ENCODE data around the gene DPP6. TPM values are rescaled to one million over a fixed set of nuclear protein-coding genes. Genes with fewer than 3 reads are reported as not detected.

The DPP6 gene
- total RNA-seq, 3 donors from 2014 or later (not counting 1 experiment from before 2014, with no cell fraction given): not detected

DNA sequence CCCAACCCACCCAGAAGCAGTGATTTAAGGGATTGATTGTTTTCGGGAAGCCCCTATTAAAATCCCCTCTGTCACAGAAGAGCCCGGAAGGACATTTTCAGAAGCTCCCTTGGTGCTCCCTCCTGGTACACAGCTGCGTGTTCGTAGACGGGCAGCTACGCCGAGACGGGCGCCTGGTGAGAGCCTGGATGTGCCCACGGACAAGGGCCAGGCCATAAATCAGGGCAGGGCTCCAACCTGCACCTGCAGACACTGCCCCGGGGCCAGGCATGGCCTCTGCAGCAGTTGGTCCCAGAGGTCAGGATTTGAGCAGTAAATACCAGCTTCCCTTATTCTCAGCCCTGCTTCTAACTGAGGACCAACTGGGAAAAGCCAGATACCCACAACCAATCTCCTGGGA, 843.9 kb downstream of the DPP6 start:
- H3K27me3 ChIP-seq (ENCODE audit: control insufficient read depth, insufficient read depth, low read length): no peaks in the 10 kb centered on the region
- Mint-ChIP-seq H3K27me3 (ENCODE audit: low read depth in 2 of 2) (peaks cover 0 to 2% of the 10 kb centered on the region in 2 donors), H3K27ac (no peak overlapping the region), H3K36me3 (no peaks in the 10 kb centered on the region), H3K9me3 (no peaks in the 10 kb centered on the region), H3K4me1 (no peaks in the 10 kb centered on the region), H3K4me3 (no peak overlapping the region)
- H3K27ac ChIP-seq (ENCODE audit: low read length): no peak overlapping the region
- DNase-seq: no peak
- H3K4me1 ChIP-seq (ENCODE audit: control insufficient read depth, insufficient read depth, low read length): no peaks in the 10 kb centered on the region
- no peak for ATAC-seq
- H3K4me3 ChIP-seq (ENCODE audit: low read length): no peak overlapping the region
- TF ChIP-seq, protein P1, sequence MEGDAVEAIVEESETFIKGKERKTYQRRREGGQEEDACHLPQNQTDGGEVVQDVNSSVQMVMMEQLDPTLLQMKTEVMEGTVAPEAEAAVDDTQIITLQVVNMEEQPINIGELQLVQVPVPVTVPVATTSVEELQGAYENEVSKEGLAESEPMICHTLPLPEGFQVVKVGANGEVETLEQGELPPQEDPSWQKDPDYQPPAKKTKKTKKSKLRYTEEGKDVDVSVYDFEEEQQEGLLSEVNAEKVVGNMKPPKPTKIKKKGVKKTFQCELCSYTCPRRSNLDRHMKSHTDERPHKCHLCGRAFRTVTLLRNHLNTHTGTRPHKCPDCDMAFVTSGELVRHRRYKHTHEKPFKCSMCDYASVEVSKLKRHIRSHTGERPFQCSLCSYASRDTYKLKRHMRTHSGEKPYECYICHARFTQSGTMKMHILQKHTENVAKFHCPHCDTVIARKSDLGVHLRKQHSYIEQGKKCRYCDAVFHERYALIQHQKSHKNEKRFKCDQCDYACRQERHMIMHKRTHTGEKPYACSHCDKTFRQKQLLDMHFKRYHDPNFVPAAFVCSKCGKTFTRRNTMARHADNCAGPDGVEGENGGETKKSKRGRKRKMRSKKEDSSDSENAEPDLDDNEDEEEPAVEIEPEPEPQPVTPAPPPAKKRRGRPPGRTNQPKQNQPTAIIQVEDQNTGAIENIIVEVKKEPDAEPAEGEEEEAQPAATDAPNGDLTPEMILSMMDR (IDR thresholded peaks at IDR 0.05): no peak
- no peaks in the 10 kb centered on the region for H3K9me3 ChIP-seq (ENCODE audit: control insufficient read depth, insufficient read depth, low read length)
- H3K36me3 ChIP-seq (ENCODE audit: control insufficient read depth, insufficient read depth, low read length): no peaks in the 10 kb centered on the region
- intact Hi-C loops (cut with micrococcal nuclease): no loop called here
- WGBS (ENCODE audit: insufficient coverage): 92% methylated on average over 11 of the region's 11 CpGs

DNA sequence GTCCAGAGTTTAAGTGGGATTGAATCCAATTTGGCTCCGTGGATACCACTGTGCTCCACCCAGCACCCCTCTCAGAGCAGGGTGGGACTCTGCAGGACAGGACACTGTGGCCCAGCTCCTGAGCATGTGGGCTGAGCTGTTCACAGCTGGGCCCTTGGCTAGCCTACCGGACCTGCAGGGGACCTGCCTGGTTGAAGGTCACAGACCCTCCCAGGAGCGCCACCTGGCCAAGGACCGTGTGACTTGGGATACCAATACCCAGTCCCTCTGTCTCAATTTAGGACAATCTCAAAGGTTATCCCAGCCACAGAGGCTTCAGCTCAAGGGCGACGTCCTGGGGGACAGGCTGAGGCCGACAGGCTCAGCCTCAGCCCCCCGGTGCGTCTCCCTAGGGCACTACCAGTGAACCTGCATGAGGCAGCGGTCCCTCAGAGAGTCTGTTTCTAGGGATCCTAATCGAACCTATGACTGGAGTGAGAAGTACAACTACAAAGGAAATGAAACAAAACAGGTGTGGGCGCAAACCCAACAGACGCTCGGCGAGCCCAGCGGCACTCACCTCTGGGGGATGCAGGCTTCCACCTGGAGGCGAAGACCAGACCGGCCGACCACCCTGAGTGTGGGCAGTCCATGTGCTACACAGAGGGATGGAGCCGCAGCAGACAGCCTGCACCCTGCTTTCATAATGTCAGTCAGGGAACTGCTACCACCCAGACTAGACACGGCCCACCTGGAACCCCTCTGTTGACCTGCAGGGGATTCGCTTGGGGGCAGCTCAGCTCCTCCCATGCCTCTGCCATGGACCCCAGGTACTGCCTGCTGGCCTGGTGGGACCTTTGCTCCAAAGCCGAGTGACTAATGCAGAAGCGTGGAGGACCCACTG, 847.0 kb downstream of the DPP6 start:
- 88% methylated on average over 24 of the region's 24 CpGs for WGBS (ENCODE audit: insufficient coverage)
- no peak overlapping the region for H3K27ac ChIP-seq (ENCODE audit: low read length)
- Mint-ChIP-seq H3K36me3 (no peaks in the 10 kb centered on the region), H3K4me3 (no peak overlapping the region), H3K9me3 (no peaks in the 10 kb centered on the region), H3K27ac (no peak overlapping the region), H3K4me1 (no peaks in the 10 kb centered on the region), H3K27me3 (ENCODE audit: low read depth in 2 of 2) (no peaks in the 10 kb centered on the region)
- no peaks in the 10 kb centered on the region for H3K36me3 ChIP-seq (ENCODE audit: control insufficient read depth, insufficient read depth, low read length)
- no peaks in the 10 kb centered on the region for H3K27me3 ChIP-seq (ENCODE audit: control insufficient read depth, insufficient read depth, low read length)
- DNase-seq (no peak), ATAC-seq (no peak)
- H3K4me3 ChIP-seq (ENCODE audit: low read length): no peak overlapping the region
- TF ChIP-seq, protein P1 (IDR thresholded peaks at IDR 0.05): no peak
- intact Hi-C loops (cut with micrococcal nuclease): no loop called here
- H3K9me3 ChIP-seq (ENCODE audit: control insufficient read depth, insufficient read depth, low read length): no peaks in the 10 kb centered on the region
- H3K4me1 ChIP-seq (ENCODE audit: control insufficient read depth, insufficient read depth, low read length): no peaks in the 10 kb centered on the region

DNA sequence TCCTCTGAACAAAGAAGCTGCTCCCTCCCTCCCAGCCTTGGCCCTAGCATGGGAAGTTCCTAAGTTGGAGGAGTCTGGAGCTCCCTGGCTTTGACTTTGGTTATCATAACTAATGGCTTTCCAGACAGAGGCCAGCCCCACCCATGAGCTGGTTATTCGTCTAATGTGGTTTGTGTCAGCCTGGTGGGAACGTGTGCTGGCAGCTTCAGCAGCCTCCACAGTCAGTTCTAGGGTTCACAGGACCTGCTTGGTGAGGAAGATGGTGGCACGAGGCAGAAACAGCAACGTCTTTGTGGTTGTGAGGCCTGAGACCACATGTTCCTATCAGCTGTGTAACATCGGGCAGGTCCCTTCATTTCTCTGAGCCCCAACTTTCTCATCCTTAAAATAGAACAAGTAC, 847.7 kb downstream of the DPP6 start:
- Histone ChIP-seq H3K27me3 (ENCODE audit: control insufficient read depth, insufficient read depth, low read length) (no peaks in the 10 kb centered on the region), H3K27ac (ENCODE audit: low read length) (no peak overlapping the region), H3K4me3 (ENCODE audit: low read length) (no peak overlapping the region), H3K9me3 (ENCODE audit: control insufficient read depth, insufficient read depth, low read length) (no peaks in the 10 kb centered on the region), H3K4me1 (ENCODE audit: control insufficient read depth, insufficient read depth, low read length) (no peaks in the 10 kb centered on the region), H3K36me3 (ENCODE audit: control insufficient read depth, insufficient read depth, low read length) (no peaks in the 10 kb centered on the region)
- DNase-seq: no peak
- 52% methylated on average over 5 of the region's 5 CpGs for WGBS (ENCODE audit: insufficient coverage)
- no peaks in the 10 kb centered on the region for H3K27me3 Mint-ChIP-seq (ENCODE audit: low read depth in 2 of 2)
- TF ChIP-seq, protein P1 (IDR thresholded peaks at IDR 0.05): no peak
- no peak overlapping the region for H3K27ac Mint-ChIP-seq
- intact Hi-C loops (cut with micrococcal nuclease): no loop called here
- no peak for ATAC-seq
- no peaks in the 10 kb centered on the region for H3K36me3 Mint-ChIP-seq
- no peaks in the 10 kb centered on the region for H3K9me3 Mint-ChIP-seq
- no peak overlapping the region for H3K4me3 Mint-ChIP-seq
- no peaks in the 10 kb centered on the region for H3K4me1 Mint-ChIP-seq

All from natural killer cell (primary cell).